Rectal smooth muscle tissue (tissue), 1 donor: ENCODE results near the gene LRRC10.

Experiments used
- H3K27ac ChIP-seq: one replicate; pipeline ENCODE4 v1.7.0; 2013; ENCODE audit warnings: low read depth, low read length, inconsistent platforms
- H3K27me3 ChIP-seq: one replicate; pipeline ENCODE4 v1.7.0; 2013; ENCODE audit warnings: low read length; ENCODE audit not compliant: control insufficient read depth, insufficient read depth
- H3K36me3 ChIP-seq: one replicate; pipeline ENCODE4 v1.7.0; 2013; ENCODE audit warnings: low read length; ENCODE audit not compliant: control insufficient read depth, insufficient read depth
- H3K4me1 ChIP-seq: one replicate; pipeline ENCODE4 v1.7.0; 2013; ENCODE audit warnings: low read length; ENCODE audit not compliant: control insufficient read depth, insufficient read depth
- H3K4me3 ChIP-seq: one replicate; pipeline ENCODE4 v1.7.0; 2013; ENCODE audit warnings: low read length
- H3K9ac ChIP-seq: one replicate; pipeline ENCODE4 v1.7.0; 2013; ENCODE audit warnings: low read length

Gene LRRC10, protein sequence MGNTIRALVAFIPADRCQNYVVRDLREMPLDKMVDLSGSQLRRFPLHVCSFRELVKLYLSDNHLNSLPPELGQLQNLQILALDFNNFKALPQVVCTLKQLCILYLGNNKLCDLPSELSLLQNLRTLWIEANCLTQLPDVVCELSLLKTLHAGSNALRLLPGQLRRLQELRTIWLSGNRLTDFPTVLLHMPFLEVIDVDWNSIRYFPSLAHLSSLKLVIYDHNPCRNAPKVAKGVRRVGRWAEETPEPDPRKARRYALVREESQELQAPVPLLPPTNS

DNA sequence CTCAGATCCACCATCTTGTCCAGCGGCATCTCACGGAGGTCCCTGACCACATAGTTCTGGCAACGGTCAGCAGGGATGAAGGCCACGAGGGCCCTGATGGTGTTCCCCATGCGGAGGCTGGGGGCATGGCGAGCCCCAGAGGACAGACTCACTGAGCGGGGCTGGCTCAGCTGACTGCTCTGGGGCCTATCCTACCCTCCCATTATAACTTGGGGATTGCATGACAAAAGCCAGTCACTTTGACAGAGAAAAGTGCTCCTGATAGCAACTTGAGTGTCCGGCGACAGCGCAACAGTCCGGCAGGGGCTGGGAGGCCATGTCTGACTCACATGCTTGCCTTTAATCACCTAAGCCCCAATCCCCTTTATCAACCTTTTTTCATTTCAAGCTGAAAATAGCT lies at the start of gene LRRC10:
LRRC10 (minus strand) TSS at position 179 of the 400 bp plus-strand sequence; CDS start at position 110, 69 bp downstream.
- H3K4me3 ChIP-seq = no peak within 1 kb of the TSS
- no peaks in the 10 kb centered on the region for H3K4me1 ChIP-seq
- no peaks in the 10 kb centered on the region for H3K27me3 ChIP-seq
- H3K27ac ChIP-seq = no peak within 1 kb of the TSS
- H3K36me3 ChIP-seq = no peaks in the 10 kb centered on the region
- H3K9ac ChIP-seq = no peak within 1 kb of the TSS

DNA sequence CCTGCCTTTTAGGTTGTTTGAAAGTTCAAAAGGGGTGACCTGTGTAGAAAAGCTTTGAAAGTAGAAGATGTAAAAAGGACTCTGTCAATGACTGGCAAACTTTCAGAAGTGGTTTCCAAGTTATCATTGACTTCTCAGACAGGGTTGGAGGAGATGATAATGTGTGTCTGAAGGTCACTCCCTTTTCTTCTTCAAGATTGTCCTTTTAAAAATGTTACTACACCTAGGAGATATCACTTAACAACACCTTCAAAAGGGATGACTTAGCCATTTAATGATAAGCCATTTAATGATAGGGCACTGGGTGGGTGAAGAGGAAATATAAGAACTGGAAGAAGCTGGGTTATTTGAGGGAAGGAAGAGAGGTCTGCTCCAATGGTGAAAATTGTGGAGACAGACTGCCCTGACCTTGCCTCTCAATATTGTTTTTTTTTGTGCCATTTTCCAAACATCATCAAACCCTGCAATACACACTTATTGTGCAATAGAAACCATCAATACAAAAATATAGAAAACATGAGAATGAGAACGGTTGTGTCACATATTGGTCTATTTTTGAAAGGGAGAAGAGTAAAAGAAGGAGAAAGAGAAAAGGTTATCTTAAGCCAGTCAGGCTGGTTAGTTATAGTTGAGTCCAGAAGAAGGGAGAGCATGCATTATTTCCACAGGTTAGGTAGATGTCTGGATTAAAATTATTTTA lies 49.6 kb upstream of the LRRC10 start:
- Histone ChIP-seq H3K27me3 (no peaks in the 10 kb centered on the region), H3K4me1 (peaks cover 4% of the 10 kb centered on the region), H3K4me3 (no peak overlapping the region), H3K36me3 (no peaks in the 10 kb centered on the region), H3K9ac (no peak overlapping the region), H3K27ac (no peak overlapping the region)

DNA sequence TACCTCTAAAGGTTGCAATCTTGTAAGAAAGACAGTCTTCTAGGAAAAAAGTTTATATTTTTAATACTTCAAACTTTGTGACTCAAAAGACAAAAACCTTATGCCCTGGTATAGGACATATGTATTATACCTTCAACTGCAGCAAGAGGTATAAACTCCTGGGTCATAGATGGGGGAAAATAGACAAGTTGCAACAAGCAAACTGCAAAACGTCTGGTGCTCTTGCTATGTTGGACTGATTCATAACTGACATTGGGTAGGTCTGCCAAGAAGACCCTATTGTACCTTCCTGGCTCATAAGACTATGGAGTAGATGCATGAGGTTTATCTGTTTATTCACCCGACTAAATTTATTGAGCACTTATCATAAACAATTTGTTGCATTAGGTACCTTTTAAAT lies 47.5 kb upstream of the LRRC10 start:
- Histone ChIP-seq H3K4me3 (no peak overlapping the region), H3K4me1 (peaks cover 4% of the 10 kb centered on the region), H3K27me3 (no peaks in the 10 kb centered on the region), H3K27ac (no peak overlapping the region), H3K36me3 (no peaks in the 10 kb centered on the region), H3K9ac (no peak overlapping the region)

DNA sequence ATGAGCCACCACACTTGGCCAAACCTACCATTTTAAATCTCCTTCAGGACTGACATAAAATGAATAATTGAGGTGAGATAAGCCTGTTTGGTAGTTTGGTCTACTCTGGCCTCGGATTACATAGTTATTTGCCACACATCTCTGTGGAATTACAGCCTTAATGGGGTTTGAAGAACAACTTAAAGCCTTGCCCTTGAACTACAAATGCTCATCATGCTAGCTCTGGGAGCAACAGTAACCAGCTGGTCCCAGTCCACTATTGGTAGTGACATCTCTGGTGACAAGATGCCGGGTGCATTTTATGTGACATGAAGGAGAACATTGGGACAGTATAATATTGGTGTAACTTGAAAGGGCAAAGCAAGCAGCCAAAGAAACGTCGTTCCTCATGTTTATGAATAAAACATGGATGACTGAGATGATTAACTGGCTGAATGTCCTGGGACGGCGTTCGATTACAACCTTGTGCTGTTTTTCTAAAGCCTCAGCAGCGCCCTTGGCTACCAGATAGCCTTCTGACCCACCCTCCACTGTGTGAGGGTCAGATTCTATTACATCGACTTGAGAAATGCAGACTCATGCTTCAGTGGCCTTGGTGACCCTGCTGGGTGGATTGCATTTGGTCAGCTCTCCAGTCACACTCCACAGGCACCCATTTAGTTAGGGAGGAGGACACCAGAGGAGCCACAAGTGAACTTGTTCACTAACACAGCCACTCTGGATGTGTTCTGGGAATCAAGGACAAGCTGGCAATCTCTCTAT lies 46.9 kb upstream of the LRRC10 start:
- Histone ChIP-seq H3K27me3 (no peaks in the 10 kb centered on the region), H3K27ac (no peak overlapping the region), H3K4me3 (no peak overlapping the region), H3K4me1 (peaks cover 4% of the 10 kb centered on the region), H3K9ac (no peak overlapping the region), H3K36me3 (no peaks in the 10 kb centered on the region)

DNA sequence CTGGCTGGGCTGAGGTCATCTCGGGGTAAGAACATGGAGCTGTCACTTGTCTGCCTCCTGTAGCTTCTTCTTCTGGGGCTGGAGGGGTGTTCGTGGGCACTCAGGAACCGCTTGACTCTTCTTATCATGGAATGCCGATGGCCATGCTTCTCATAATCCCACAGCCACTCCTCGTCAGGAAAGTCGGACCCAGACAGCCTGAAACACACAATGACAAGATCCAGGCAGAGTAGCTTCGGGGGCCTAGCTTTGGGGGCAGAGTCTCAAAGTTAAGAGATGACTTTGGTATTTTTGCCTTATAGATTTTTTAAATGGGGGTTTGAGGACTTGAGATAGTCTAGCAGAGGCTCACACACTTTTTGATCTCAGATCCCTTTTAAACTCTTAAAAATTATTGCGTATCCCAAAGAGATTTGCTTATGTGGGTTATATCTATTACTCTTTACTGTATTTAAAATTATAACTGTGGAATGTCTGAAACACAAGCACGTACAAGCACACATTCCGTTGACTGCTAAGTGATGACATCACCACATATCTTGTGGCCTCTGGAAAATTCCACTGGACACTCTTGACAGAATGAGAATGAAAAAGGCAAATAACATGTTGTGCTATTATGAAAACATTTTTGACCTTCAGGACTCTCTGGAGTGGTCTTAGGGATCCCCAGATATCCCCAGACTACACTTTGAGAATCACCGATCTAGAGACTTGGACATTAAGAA lies 45.1 kb upstream of the LRRC10 start:
- no peak overlapping the region for H3K27ac ChIP-seq
- H3K27me3 ChIP-seq = no peaks in the 10 kb centered on the region
- H3K4me1 ChIP-seq = peaks cover 4% of the 10 kb centered on the region
- H3K9ac ChIP-seq = no peak overlapping the region
- H3K36me3 ChIP-seq = no peaks in the 10 kb centered on the region
- H3K4me3 ChIP-seq = no peak overlapping the region

DNA sequence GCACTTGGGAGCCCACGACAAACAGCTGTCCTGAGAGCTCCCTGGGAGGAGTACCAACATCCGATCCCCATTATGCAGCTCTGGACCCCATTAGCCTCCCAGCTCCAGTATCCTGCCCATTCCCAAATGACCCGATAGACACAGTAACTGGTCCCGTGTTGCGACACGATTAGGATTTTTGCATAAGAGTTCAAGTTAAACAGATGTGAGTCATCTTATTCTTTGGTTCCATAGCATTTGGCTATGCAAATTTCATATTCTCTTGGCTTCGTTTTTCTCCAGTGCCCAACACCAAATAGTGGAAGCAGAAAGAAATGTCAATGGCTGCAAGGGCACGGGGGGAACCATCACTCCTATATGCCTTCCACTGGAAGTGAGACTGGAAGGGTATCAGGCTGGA lies 43.0 kb upstream of the LRRC10 start:
- Histone ChIP-seq H3K4me3 (no peak overlapping the region), H3K9ac (no peak overlapping the region), H3K4me1 (peaks cover 4% of the 10 kb centered on the region), H3K27ac (no peak overlapping the region), H3K27me3 (no peaks in the 10 kb centered on the region), H3K36me3 (no peaks in the 10 kb centered on the region)

DNA sequence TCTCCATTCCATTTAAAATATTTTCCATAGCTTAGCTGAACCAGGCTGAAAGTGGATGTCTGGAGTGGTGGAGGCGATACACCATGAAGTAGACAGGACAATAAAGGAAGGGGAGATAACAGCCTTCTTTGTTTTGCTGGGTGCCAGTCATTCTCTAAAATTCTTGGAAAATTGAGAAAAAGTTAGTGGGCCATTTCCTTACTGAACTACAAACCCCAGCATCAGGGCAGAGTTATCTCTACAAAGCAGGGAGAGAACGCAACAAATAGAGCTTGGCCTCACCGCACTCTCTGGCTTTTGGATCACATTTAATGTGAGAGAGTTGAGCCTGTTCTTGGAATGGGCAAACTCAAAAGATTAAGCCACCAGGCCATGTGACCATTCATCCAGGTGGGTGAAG lies 41.2 kb upstream of the LRRC10 start:
- Histone ChIP-seq H3K27me3 (no peaks in the 10 kb centered on the region), H3K4me1 (peaks cover 4% of the 10 kb centered on the region), H3K27ac (no peak overlapping the region), H3K4me3 (no peak overlapping the region), H3K36me3 (no peaks in the 10 kb centered on the region), H3K9ac (no peak overlapping the region)

DNA sequence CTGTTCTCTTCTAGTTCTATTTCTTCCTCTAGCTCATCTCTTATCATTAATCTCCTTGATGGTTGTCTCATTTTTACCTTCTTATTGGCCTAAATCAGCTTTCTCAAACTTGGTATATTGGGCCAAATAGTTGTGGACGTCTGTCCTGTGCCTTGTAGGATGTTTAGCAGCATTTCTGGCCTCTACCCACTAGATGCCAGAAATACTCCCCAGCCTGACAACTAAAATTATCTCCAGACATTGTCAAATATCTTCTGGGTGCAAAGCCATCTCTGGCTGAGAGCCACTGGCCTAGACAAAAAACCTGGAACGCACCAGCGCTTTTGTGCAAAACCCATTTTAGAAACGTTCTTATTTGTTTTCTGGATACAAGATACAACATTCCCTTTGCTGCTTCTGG lies 38.8 kb upstream of the LRRC10 start:
- Histone ChIP-seq H3K36me3 (no peaks in the 10 kb centered on the region), H3K4me3 (no peak overlapping the region), H3K27ac (no peak overlapping the region), H3K9ac (no peak overlapping the region), H3K27me3 (no peaks in the 10 kb centered on the region), H3K4me1 (no peaks in the 10 kb centered on the region)

DNA sequence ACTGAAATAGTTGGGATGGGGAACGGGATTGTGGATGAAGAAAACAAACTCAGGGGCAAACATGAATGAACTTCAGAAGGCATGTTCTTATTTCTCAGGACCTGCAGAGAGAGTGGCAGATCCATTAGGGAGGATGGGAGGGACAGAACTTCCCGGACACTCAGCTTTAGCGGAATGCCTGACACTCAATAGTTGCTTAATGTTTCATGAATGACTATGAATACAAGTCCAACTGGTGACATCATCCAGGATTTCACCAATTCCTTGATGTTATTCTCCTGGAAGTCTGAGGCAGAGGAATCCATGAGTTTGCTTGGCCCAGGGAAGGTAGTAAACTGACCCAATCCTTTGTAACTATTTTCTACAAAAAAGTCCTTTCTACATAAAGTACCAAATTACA lies 37.8 kb upstream of the LRRC10 start:
- Histone ChIP-seq H3K4me1 (no peaks in the 10 kb centered on the region), H3K36me3 (no peaks in the 10 kb centered on the region), H3K27me3 (no peaks in the 10 kb centered on the region)

DNA sequence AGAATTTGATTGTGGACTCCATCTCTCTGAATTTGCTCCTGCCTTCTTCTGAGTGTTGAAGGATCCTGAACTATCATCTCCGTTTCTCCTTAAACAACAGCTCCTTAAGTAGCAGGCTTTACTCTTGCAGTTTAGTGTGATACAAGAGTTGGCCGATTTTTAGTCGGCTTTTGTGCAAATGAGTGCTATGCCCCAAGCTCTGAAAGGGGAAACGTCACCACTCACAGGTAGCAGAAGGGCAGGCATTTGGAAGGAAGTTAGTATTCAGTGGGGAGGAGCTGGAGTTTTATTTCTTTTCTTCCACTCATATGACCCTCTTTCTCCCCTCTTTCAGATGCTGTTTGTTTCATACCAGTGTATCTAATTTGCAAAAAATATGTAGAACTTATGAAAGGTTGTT lies 36.5 kb upstream of the LRRC10 start:
- Histone ChIP-seq H3K27ac (no peak overlapping the region), H3K4me1 (no peaks in the 10 kb centered on the region), H3K27me3 (no peaks in the 10 kb centered on the region), H3K9ac (no peak overlapping the region), H3K36me3 (no peaks in the 10 kb centered on the region), H3K4me3 (no peak overlapping the region)

More for the DNA sequence above, 37.8 kb upstream of the LRRC10 start:
- Histone ChIP-seq H3K4me3 (no peak overlapping the region), H3K27ac (no peak overlapping the region), H3K9ac (no peak overlapping the region)

DNA sequence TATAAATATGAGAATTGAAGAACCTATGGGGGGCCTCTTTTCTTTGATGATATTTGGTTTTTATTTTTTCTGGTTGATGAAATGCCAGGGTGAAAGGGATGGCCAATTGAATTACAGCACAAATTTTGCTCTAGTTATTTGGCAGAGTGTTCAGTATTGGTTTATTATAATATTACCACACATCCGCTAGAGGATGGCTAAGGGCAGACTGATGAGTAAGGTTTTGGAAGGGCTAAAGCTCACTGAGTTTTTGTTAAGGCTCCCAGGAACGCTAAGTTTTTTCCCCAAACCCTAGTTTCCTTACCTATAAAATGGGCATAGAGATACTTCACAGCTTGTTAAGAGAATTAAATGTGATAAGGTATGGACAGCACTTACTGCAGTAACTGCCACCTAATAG lies 34.3 kb upstream of the LRRC10 start:
- H3K9ac ChIP-seq = no peak overlapping the region
- H3K4me1 ChIP-seq = no peaks in the 10 kb centered on the region
- H3K27me3 ChIP-seq = no peaks in the 10 kb centered on the region
- no peak overlapping the region for H3K27ac ChIP-seq
- H3K36me3 ChIP-seq = no peaks in the 10 kb centered on the region
- H3K4me3 ChIP-seq = no peak overlapping the region

DNA sequence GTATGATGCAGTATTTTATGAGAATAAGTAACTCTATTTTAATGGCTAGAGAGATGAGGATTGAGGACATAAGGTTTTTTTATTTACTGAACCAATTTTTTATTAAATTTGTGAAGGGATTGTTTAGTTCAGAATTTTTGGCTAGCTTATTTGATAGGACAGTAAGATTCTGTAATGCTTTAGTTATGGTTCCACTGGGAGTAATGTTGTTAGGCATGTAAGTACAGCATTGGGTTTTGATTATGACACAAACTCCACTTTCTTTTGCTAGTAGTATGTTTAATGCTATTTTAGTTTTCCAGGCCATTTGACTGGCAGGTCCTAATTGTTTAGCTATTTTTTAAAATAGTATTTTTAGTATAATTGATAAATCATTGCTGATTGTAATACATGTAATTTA lies 33.8 kb upstream of the LRRC10 start:
- no peak overlapping the region for H3K4me3 ChIP-seq
- no peaks in the 10 kb centered on the region for H3K4me1 ChIP-seq
- no peak overlapping the region for H3K27ac ChIP-seq
- H3K27me3 ChIP-seq = no peaks in the 10 kb centered on the region
- H3K36me3 ChIP-seq = no peaks in the 10 kb centered on the region
- no peak overlapping the region for H3K9ac ChIP-seq
